RWPE2 (cell line): ENCODE data around the gene RANGRF.

Experiments
- ATAC-seq: fragments of 200-7000 bp; cut with Tn5 transposase; 3 replicates; pipeline ENCODE4 v1.9.1; 2021; ENCODE audit warnings: low read depth
- DNase-seq: peaks from one replicate; pipeline ENCODE4 v3.0.0-alpha.2; 2020; ENCODE audit warnings: low spot score
- H3K27ac ChIP-seq: fragments of 450-650 bp; 2 replicates; pipeline ENCODE4 v1.5.1; 2017; ENCODE audit warnings: mild to moderate bottlenecking; ENCODE audit not compliant: poor library complexity, severe bottlenecking
- H3K27me3 ChIP-seq: fragments of 250-450 bp; sonication (Bioruptor Pico); 2 replicates; pipeline ENCODE4 v1.5.1; 2021; ENCODE audit warnings: mild to moderate bottlenecking, moderate library complexity; ENCODE audit not compliant: insufficient read depth, poor library complexity, severe bottlenecking
- H3K36me3 ChIP-seq: fragments of 250-450 bp; sonication (Bioruptor Pico); 2 replicates; pipeline ENCODE4 v1.5.1; 2020; ENCODE audit warnings: low read depth, mild to moderate bottlenecking, moderate library complexity
- H3K4me1 ChIP-seq: fragments of 250-450 bp; sonication (Bioruptor Pico); 2 replicates; pipeline ENCODE4 v1.5.1; 2021; ENCODE audit warnings: mild to moderate bottlenecking, moderate library complexity; ENCODE audit not compliant: insufficient read depth, poor library complexity, severe bottlenecking
- H3K4me3 ChIP-seq: fragments of 250-450 bp; sonication (Bioruptor Pico); 2 replicates; pipeline ENCODE4 v1.5.1; 2021; ENCODE audit warnings: mild to moderate bottlenecking, moderate library complexity; ENCODE audit not compliant: severe bottlenecking
- H3K9me3 ChIP-seq: fragments of 250-450 bp; sonication (Bioruptor Pico); 2 replicates; pipeline ENCODE4 v1.5.1; 2021; ENCODE audit warnings: mild to moderate bottlenecking, moderate library complexity; ENCODE audit not compliant: severe bottlenecking
- CTCF ChIP-seq: fragments of 450-650 bp; IDR thresholded peaks from one replicate; pipeline ENCODE4 v1.5.1; 2017; ENCODE audit warnings: mild to moderate bottlenecking, moderate library complexity; ENCODE audit not compliant: poor library complexity, severe bottlenecking

RANGRF gene

GRCh38 chr17:8326511-8327302 lies 38.2 kb downstream of the RANGRF start:
- H3K36me3 ChIP-seq, result no peaks in the 10 kb centered on the region
- no peak overlapping the region for H3K27ac ChIP-seq
- no peak overlapping the region for H3K4me3 ChIP-seq

DNA sequence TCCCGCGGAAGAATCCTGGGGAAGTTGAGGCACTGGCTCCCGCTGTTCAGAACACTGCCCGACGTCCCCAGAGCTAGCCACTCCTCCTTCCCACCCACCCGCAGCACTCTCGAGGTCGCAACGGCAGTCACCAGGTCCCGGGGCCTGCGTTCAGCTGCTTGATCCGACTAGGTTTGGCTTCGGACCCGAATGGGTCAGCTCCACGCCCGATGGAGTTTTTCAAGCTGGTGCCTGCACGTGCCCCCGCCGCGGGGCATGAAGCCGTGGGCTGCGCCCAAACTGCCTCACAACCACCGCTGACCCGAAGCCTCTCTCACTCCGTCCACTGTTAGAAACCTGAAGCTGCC lies 38.8 kb downstream of the RANGRF start:
- Histone ChIP-seq H3K9me3 (no peaks in the 10 kb centered on the region), H3K4me1 (no peaks in the 10 kb centered on the region), H3K27me3 (no peaks in the 10 kb centered on the region), H3K4me3 (no peak overlapping the region), H3K27ac (no peak overlapping the region), H3K36me3 (no peaks in the 10 kb centered on the region)
- ATAC-seq (no peak), DNase-seq (no peak)
- TF ChIP-seq CTCF, result no peak

More at GRCh38 chr17:8326511-8327302, 38.2 kb downstream of the RANGRF start:
- Histone ChIP-seq H3K4me1 (no peaks in the 10 kb centered on the region), H3K27me3 (no peaks in the 10 kb centered on the region), H3K9me3 (no peaks in the 10 kb centered on the region)
- ATAC-seq, result peak; percentile 45
- TF ChIP-seq CTCF, result no peak
- no peak for DNase-seq

- Histone ChIP-seq H3K4me1 (no peaks in the 10 kb centered on the region), H3K36me3 (no peaks in the 10 kb centered on the region), H3K27ac (no peak overlapping the region), H3K9me3 (no peaks in the 10 kb centered on the region), H3K27me3 (no peaks in the 10 kb centered on the region), H3K4me3 (no peak overlapping the region)
- DNase-seq, result no peak
- no peak for ATAC-seq
- no peak for TF ChIP-seq CTCF
Observed at GRCh38 chr17:8332128-8332527, 43.7 kb downstream of the RANGRF start.

DNA sequence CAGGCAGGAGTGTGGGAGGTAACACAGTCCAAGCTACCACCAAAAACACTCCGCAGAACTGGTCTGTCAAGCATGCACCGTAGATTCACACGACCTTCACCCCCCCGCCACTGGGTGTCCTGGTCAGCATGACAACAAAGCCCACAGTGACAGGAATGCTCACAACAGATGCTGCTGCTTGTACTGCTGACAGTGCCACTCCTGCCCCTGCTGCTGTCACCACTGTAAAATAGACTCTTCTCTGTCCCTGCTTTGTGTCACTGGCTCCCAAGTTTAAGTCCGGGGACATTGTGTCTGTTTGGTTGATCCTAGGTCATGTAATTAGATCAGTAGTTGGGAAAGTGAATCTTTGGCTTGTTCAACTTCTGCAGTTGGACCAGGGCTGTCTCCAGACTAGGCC lies 44.2 kb downstream of the RANGRF start:
- DNase-seq (no peak), ATAC-seq (no peak)
- Histone ChIP-seq H3K4me1 (no peaks in the 10 kb centered on the region), H3K4me3 (no peak overlapping the region), H3K9me3 (no peaks in the 10 kb centered on the region), H3K27ac (no peak overlapping the region), H3K36me3 (no peaks in the 10 kb centered on the region), H3K27me3 (no peaks in the 10 kb centered on the region)
- TF ChIP-seq CTCF, result no peak

DNA sequence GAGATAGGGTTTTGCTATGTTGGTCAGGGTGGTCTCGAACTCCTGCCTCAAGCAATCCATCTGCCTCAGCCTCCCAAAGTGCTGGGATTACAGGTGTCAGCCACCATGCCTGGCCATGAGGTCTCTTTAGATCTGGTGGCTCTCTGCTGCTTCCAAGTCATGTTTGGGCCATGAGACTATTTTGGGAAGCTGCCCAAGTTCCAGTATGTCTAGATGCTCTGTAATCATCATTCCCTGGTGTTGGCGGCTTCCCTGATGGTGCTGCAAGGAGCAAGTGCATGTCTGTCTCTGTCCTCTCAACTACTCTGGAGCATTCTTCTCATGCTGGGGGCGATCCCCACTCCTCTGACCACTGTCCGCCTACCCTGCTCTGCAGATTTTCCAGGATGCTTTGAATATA lies 44.8 kb downstream of the RANGRF start:
- Histone ChIP-seq H3K36me3 (no peaks in the 10 kb centered on the region), H3K27me3 (no peaks in the 10 kb centered on the region), H3K27ac (no peak overlapping the region), H3K4me3 (no peak overlapping the region), H3K4me1 (no peaks in the 10 kb centered on the region), H3K9me3 (no peaks in the 10 kb centered on the region)
- DNase-seq (no peak), ATAC-seq (no peak)
- no peak for TF ChIP-seq CTCF
